ENCODE results near the gene SOS2. TPM values are rescaled to one million over a fixed set of nuclear protein-coding genes. Genes with fewer than 3 reads are reported as not detected.

Gene SOS2
- total and polyA plus RNA-seq, 2 donors (not counting 3 experiments of a cell fraction or from before 2014, with no cell fraction given): 6.7 to 21.3 TPM

GRCh38 chr14:50263321-50263720 is 31.9 kb upstream of the SOS2 start:
- Histone ChIP-seq H3K36me3 (ENCODE audit: control insufficient read depth in 2 of 2, extremely low read depth in 1 of 2, insufficient read depth in 2 of 2, low read length in 2 of 2) (no peaks in the 10 kb centered on the region), H2AFZ (ENCODE audit: low read depth, low read length) (no peak overlapping the region), H3K79me2 (ENCODE audit: control insufficient read depth, insufficient read depth, low read length) (no peaks in the 10 kb centered on the region), H3K27ac (ENCODE audit: insufficient read depth, low read depth, low read length) (no peak overlapping the region), H3K9ac (replicated peaks; ENCODE audit: extremely low read depth, insufficient read depth, low read length) (no peak overlapping the region), H4K20me1 (replicated peaks; ENCODE audit: control insufficient read depth, extremely low read depth, insufficient read depth, low read length) (no peaks in the 10 kb centered on the region), H3K9me3 (replicated peaks; ENCODE audit: control insufficient read depth, insufficient read depth, low read length) (no peaks in the 10 kb centered on the region), H3K9me1 (replicated peaks; ENCODE audit: control insufficient read depth, extremely low read depth, insufficient read depth, low read length) (no peaks in the 10 kb centered on the region), H3K4me3 (replicated peaks in 1 of 3; ENCODE audit: insufficient read depth in 1 of 3, low read depth in 1 of 3, low read length in 3 of 3) (no peak overlapping the region), H3K27me3 (ENCODE audit: control insufficient read depth in 2 of 2, insufficient read depth in 2 of 2, low read length in 2 of 2) (no peaks in the 10 kb centered on the region), H3K4me1 (ENCODE audit: control insufficient read depth, extremely low read depth, insufficient read depth, low read length) (no peaks in the 10 kb centered on the region), H3K4me2 (ENCODE audit: insufficient read depth, low read length) (no peak overlapping the region)
- FAIRE-seq (no peak), DNase-seq (ENCODE audit: low read depth, low spot score) (no peak)
- TF ChIP-seq FOS (IDR thresholded peaks at IDR 0.05; ENCODE audit: borderline replicate concordance, insufficient read depth, low read length) (no peak), GATA2 (IDR thresholded peaks at IDR 0.05; ENCODE audit: insufficient read depth, insufficient read length, low read depth, low read length) (no peak), EZH2 (IDR thresholded peaks at IDR 0.05; ENCODE audit: borderline replicate concordance, low read depth, low read length, severe bottlenecking) (no peak), POLR2AphosphoS5 (IDR thresholded peaks at IDR 0.05; ENCODE audit: insufficient read depth, low read depth, low read length) (no peak), MYC (IDR thresholded peaks at IDR 0.05; ENCODE audit: low read depth, low read length) (no peak), POLR2A (IDR thresholded peaks at IDR 0.05; ENCODE audit: low read depth, low read length) (no peak)
- TF ChIP-seq, protein P1, sequence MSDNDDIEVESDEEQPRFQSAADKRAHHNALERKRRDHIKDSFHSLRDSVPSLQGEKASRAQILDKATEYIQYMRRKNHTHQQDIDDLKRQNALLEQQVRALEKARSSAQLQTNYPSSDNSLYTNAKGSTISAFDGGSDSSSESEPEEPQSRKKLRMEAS (IDR thresholded peaks at IDR 0.05; ENCODE audit: insufficient read depth, insufficient read length): no peak
- TF ChIP-seq, protein P2, sequence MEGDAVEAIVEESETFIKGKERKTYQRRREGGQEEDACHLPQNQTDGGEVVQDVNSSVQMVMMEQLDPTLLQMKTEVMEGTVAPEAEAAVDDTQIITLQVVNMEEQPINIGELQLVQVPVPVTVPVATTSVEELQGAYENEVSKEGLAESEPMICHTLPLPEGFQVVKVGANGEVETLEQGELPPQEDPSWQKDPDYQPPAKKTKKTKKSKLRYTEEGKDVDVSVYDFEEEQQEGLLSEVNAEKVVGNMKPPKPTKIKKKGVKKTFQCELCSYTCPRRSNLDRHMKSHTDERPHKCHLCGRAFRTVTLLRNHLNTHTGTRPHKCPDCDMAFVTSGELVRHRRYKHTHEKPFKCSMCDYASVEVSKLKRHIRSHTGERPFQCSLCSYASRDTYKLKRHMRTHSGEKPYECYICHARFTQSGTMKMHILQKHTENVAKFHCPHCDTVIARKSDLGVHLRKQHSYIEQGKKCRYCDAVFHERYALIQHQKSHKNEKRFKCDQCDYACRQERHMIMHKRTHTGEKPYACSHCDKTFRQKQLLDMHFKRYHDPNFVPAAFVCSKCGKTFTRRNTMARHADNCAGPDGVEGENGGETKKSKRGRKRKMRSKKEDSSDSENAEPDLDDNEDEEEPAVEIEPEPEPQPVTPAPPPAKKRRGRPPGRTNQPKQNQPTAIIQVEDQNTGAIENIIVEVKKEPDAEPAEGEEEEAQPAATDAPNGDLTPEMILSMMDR (IDR thresholded peaks at IDR 0.05; ENCODE audit: extremely low read depth in 1 of 2, insufficient read depth in 1 of 2, low read depth in 1 of 2, low read length in 2 of 2): no peak
- dilution Hi-C loops (cut with MboI; ENCODE audit: extremely low pct_ligation_motif_present, low sequenced_read_pairs): no loop called here
- intact Hi-C loops (cut with micrococcal nuclease): no loop called here
- no TSS peak for BruUV-seq (replicated peaks)
- CTCF ChIA-PET: no interaction called here
- POLR2A ChIA-PET: no interaction called here
